LoVo (cell line): Measurements from ENCODE around the gene FADS2.
"Not testable (repeated sequence)": the region's sequence is repeated elsewhere in the genome, so short reads cannot be mapped to it uniquely, and the experiment has no call there.

Source experiments
- DNase-seq: peaks from one replicate; pipeline ENCODE4 v3.0.0-alpha.2; 2016; ENCODE audit warnings: low spot score

FADS2 gene

GRCh38 chr11:61868571-61869428, 40.7 kb downstream of the FADS2 start:
- DNase-seq: no peak

GRCh38 chr11:61869429-61869707, 41.3 kb downstream of the FADS2 start:
- DNase-seq: no peak

GRCh38 chr11:61869708-61870451, 41.8 kb downstream of the FADS2 start:
- DNase-seq: no peak

GRCh38 chr11:61870541-61871031, 42.5 kb downstream of the FADS2 start:
- DNase-seq: no peak

- DNase-seq: peak; percentile 73
Measured at GRCh38 chr11:61871158-61871597, 43.1 kb downstream of the FADS2 start.

- no peak for DNase-seq
Measured at GRCh38 chr11:61872935-61873565, 45.0 kb downstream of the FADS2 start.

- DNase-seq: no peak
Measured at GRCh38 chr11:61873588-61874376, 45.7 kb downstream of the FADS2 start.

GRCh38 chr11:61874377-61874809, 46.3 kb downstream of the FADS2 start:
- DNase-seq: no peak

- DNase-seq: no peak
Measured at GRCh38 chr11:61874853-61875252, 46.8 kb downstream of the FADS2 start.

- no peak for DNase-seq
Measured at GRCh38 chr11:61875698-61876097, 47.6 kb downstream of the FADS2 start.

- no peak for DNase-seq
Measured at GRCh38 chr11:61879152-61879551, 51.1 kb downstream of the FADS2 start.

GRCh38 chr11:61880031-61880430, 51.9 kb downstream of the FADS2 start:
- DNase-seq: no peak

- no peak for DNase-seq
Measured at GRCh38 chr11:61880454-61880853, 52.4 kb downstream of the FADS2 start.

- no peak for DNase-seq
Measured at GRCh38 chr11:61881397-61881796, 53.3 kb downstream of the FADS2 start.

GRCh38 chr11:61882267-61882666, 54.2 kb downstream of the FADS2 start:
- DNase-seq: not testable (repeated sequence)

GRCh38 chr11:61882879-61883278, 54.8 kb downstream of the FADS2 start:
- no peak for DNase-seq

GRCh38 chr11:61883327-61883726, 55.2 kb downstream of the FADS2 start:
- DNase-seq: no peak

GRCh38 chr11:61883947-61884346, 55.8 kb downstream of the FADS2 start:
- no peak for DNase-seq

- DNase-seq: no peak
Measured at GRCh38 chr11:61885166-61885778, 57.2 kb downstream of the FADS2 start.

GRCh38 chr11:61885784-61886580, 57.9 kb downstream of the FADS2 start:
- no peak for DNase-seq

GRCh38 chr11:61886643-61887042, 58.5 kb downstream of the FADS2 start:
- no peak for DNase-seq
